Measurements from ENCODE around the gene GJC2. TPM values are rescaled to one million over a fixed set of nuclear protein-coding genes. Genes with fewer than 3 reads are reported as not detected.

The GJC2 gene
- total RNA-seq, 1 experiment from 2014 or later, result 0.72 TPM

GRCh38 chr1:228146417-228147150, 3.1 kb upstream of the GJC2 start:
- CTCF ChIA-PET, result no interaction called here
- DNase-seq (ENCODE audit: low spot score), result no peak
- Mint-ChIP-seq H3K36me3 (no peaks in the 10 kb centered on the region), H3K27me3 (ENCODE audit: low read depth) (no peaks in the 10 kb centered on the region), H3K27ac (no peak overlapping the region), H3K4me1 (peaks cover 2% of the 10 kb centered on the region; the same call in 1 of the 2 replicates), H3K9me3 (no peaks in the 10 kb centered on the region), H3K4me3 (no peak overlapping the region)
- ATAC-seq, result no peak
- TF ChIP-seq PREB (CRISPR knock-in tag; IDR thresholded peaks at IDR 0.05; ENCODE audit: borderline replicate concordance) (no peak), TEAD1 (CRISPR knock-in tag; IDR thresholded peaks at IDR 0.05) (no peak), IRF1 (CRISPR knock-in tag; IDR thresholded peaks at IDR 0.05) (no peak), SMAD3 (CRISPR knock-in tag; IDR thresholded peaks at IDR 0.05; ENCODE audit: borderline replicate concordance) (no peak), IRF2 (CRISPR knock-in tag; IDR thresholded peaks at IDR 0.05; ENCODE audit: borderline replicate concordance, low read depth) (no peak), NR3C1 (CRISPR knock-in tag; conservative IDR thresholded peaks at IDR 0.05; ENCODE audit: low read depth) (no peak), ZNF121 (CRISPR knock-in tag; IDR thresholded peaks at IDR 0.05) (no peak), SP1 (CRISPR knock-in tag; conservative IDR thresholded peaks at IDR 0.05) (no peak), TCF7 (CRISPR knock-in tag; IDR thresholded peaks at IDR 0.05; ENCODE audit: low read depth) (no peak), ARID4B (CRISPR knock-in tag; IDR thresholded peaks at IDR 0.05; ENCODE audit: borderline replicate concordance) (no peak)
- POLR2A ChIA-PET, result no interaction called here

- 0 out of 2 replicates have a peak, but pooled peaks cover 2% of the 10 kb centered on the region for H3K4me1 Mint-ChIP-seq
- no peak overlapping the region for H3K27ac Mint-ChIP-seq
- CTCF ChIA-PET, result no interaction called here
- no peak overlapping the region for H3K4me3 Mint-ChIP-seq
- no peaks in the 10 kb centered on the region for H3K36me3 Mint-ChIP-seq
- no peaks in the 10 kb centered on the region for H3K9me3 Mint-ChIP-seq
- POLR2A ChIA-PET, result no interaction called here
- no peak for ATAC-seq
- DNase-seq (ENCODE audit: low spot score), result no peak
- H3K27me3 Mint-ChIP-seq (ENCODE audit: low read depth), result no peaks in the 10 kb centered on the region
- TF ChIP-seq FOXP1 (CRISPR knock-in tag; IDR thresholded peaks at IDR 0.05; ENCODE audit: borderline replicate concordance), result no peak
- TF ChIP-seq JAZF1 (CRISPR knock-in tag; IDR thresholded peaks at IDR 0.05), result no peak
- TF ChIP-seq ZBTB43 (CRISPR knock-in tag; IDR thresholded peaks at IDR 0.05), result no peak
- TF ChIP-seq ZNF396 (CRISPR knock-in tag; IDR thresholded peaks at IDR 0.05; ENCODE audit: borderline replicate concordance), result no peak
- TF ChIP-seq NFYB (CRISPR knock-in tag; conservative IDR thresholded peaks at IDR 0.05; ENCODE audit: low read depth), result no peak
- no peak for TF ChIP-seq JUN (CRISPR knock-in tag; IDR thresholded peaks at IDR 0.05)
- TF ChIP-seq AFF4 (CRISPR knock-in tag; IDR thresholded peaks at IDR 0.05; ENCODE audit: borderline replicate concordance), result no peak
- TF ChIP-seq PREB (CRISPR knock-in tag; IDR thresholded peaks at IDR 0.05; ENCODE audit: borderline replicate concordance), result no peak
- TF ChIP-seq RORB (CRISPR knock-in tag; IDR thresholded peaks at IDR 0.05), result no peak
- no peak for TF ChIP-seq ATF6 (CRISPR knock-in tag; IDR thresholded peaks at IDR 0.05)
Measured at GRCh38 chr1:228147151-228147693, 2.5 kb upstream of the GJC2 start.
